Measurements from ENCODE around the gene KISS1. TPM values are rescaled to one million over a fixed set of nuclear protein-coding genes. Genes with fewer than 3 reads are reported as not detected.

The KISS1 gene
- total and polyA plus RNA-seq, 2 donors from 2014 or later = 0.50 to 25.2 TPM

DNA sequence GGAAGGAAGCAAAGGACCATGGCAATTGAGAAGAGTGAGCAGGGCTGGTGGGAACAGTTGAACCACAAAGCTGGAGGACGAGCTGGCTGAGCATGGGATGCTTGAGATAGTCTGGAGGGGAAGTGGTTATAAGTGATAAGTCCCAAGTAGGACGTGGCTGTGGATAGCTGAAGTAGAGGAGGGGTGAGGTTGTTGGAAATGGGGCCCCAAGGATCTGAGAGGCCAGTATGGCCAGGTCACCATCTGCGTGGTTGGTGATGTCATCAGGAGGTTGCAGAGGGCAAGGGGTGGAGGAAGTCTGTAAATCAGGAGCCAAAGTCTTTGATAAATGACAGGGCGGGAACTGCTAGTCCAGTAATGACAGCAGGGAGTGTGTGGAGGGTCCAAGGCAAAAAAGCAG lies 19.2 kb downstream of the KISS1 start:
- DNase-seq = no peak
- intact Hi-C loops (cut with DNase I) = no loop called here
- no peaks in the 10 kb centered on the region for H3K4me1 ChIP-seq (ENCODE audit: control insufficient read depth in 2 of 3, insufficient read depth in 2 of 3, low read depth in 1 of 3, low read length in 3 of 3)
- TF ChIP-seq CTCF (IDR thresholded peaks at IDR 0.05; ENCODE audit: borderline replicate concordance, extremely low read depth, insufficient read depth) = no peak
- no peaks in the 10 kb centered on the region for H3K36me3 ChIP-seq (ENCODE audit: control insufficient read depth in 2 of 3, insufficient read depth in 3 of 3, low read length in 3 of 3)
- no peak overlapping the region for H3K9ac ChIP-seq (ENCODE audit: low read length in 3 of 3)
- FAIRE-seq = no peak
- H3K4me3 ChIP-seq (ENCODE audit: low read length in 3 of 3) = no peak overlapping the region
- no peaks in the 10 kb centered on the region for H3K27me3 ChIP-seq (ENCODE audit: control insufficient read depth, insufficient read depth, low read length)
- no peak overlapping the region for H3K27ac ChIP-seq (ENCODE audit: low read depth in 2 of 2, low read length in 2 of 2)
- H3K9me3 ChIP-seq (ENCODE audit: control insufficient read depth in 2 of 3, insufficient read depth in 1 of 3, low read length in 3 of 3) = no peaks in the 10 kb centered on the region

DNA sequence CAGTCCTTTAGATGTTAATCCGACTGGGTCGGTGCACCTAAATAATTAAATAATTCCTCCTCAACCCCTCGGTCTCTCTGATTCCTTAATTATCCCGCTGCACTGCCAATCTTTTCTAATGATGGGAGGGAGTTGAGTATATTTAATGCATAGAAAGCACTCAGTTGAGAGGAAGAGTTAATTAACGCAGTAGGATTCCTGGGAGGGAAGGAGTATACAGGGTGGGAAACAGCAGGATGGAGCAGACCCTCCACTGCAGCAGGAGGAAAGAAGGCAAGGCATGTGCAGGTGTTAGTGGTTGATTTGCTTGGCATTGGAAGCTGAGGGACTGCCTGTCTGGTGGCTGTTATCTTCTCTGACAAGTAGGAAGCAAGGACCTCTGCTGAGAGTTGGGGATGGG lies 20.2 kb downstream of the KISS1 start:
- Histone ChIP-seq H3K9me3 (ENCODE audit: control insufficient read depth in 2 of 3, insufficient read depth in 1 of 3, low read length in 3 of 3) (no peaks in the 10 kb centered on the region), H3K27me3 (ENCODE audit: control insufficient read depth, insufficient read depth, low read length) (no peaks in the 10 kb centered on the region), H3K27ac (ENCODE audit: low read depth in 2 of 2, low read length in 2 of 2) (no peak overlapping the region), H3K4me1 (ENCODE audit: control insufficient read depth in 2 of 3, insufficient read depth in 2 of 3, low read depth in 1 of 3, low read length in 3 of 3) (no peaks in the 10 kb centered on the region), H3K4me3 (ENCODE audit: low read length in 3 of 3) (no peak overlapping the region), H3K36me3 (ENCODE audit: control insufficient read depth in 2 of 3, insufficient read depth in 3 of 3, low read length in 3 of 3) (no peaks in the 10 kb centered on the region), H3K9ac (ENCODE audit: low read length in 3 of 3) (no peak overlapping the region)
- DNase-seq (no peak), FAIRE-seq (no peak)
- intact Hi-C loops (cut with DNase I) = no loop called here
- no peak for TF ChIP-seq CTCF (IDR thresholded peaks at IDR 0.05; ENCODE audit: borderline replicate concordance, extremely low read depth, insufficient read depth)

- no peak for TF ChIP-seq CTCF (IDR thresholded peaks at IDR 0.05; ENCODE audit: borderline replicate concordance, extremely low read depth, insufficient read depth)
- intact Hi-C loops (cut with DNase I) = no loop called here
- Histone ChIP-seq H3K27ac (ENCODE audit: low read depth in 2 of 2, low read length in 2 of 2) (no peak overlapping the region), H3K4me1 (ENCODE audit: control insufficient read depth in 2 of 3, insufficient read depth in 2 of 3, low read depth in 1 of 3, low read length in 3 of 3) (no peaks in the 10 kb centered on the region), H3K4me3 (ENCODE audit: low read length in 3 of 3) (no peak overlapping the region), H3K27me3 (ENCODE audit: control insufficient read depth, insufficient read depth, low read length) (no peaks in the 10 kb centered on the region), H3K9ac (ENCODE audit: low read length in 3 of 3) (no peak overlapping the region), H3K9me3 (ENCODE audit: control insufficient read depth in 2 of 3, insufficient read depth in 1 of 3, low read length in 3 of 3) (peaks cover 0 to 3% (median 0%) of the 10 kb centered on the region in 3 donors), H3K36me3 (ENCODE audit: control insufficient read depth in 2 of 3, insufficient read depth in 3 of 3, low read length in 3 of 3) (no peaks in the 10 kb centered on the region)
- DNase-seq (no peak), FAIRE-seq (no peak)
Observed at GRCh38 chr1:204174958-204175357, 21.3 kb downstream of the KISS1 start.

- FAIRE-seq (no peak), DNase-seq (peak in 1 of 5 donors; percentile 38)
- H3K36me3 ChIP-seq (ENCODE audit: control insufficient read depth in 2 of 3, insufficient read depth in 3 of 3, low read length in 3 of 3) = no peaks in the 10 kb centered on the region
- no peaks in the 10 kb centered on the region for H3K4me1 ChIP-seq (ENCODE audit: control insufficient read depth in 2 of 3, insufficient read depth in 2 of 3, low read depth in 1 of 3, low read length in 3 of 3)
- no peak overlapping the region for H3K4me3 ChIP-seq (ENCODE audit: low read length in 3 of 3)
- TF ChIP-seq CTCF (IDR thresholded peaks at IDR 0.05; ENCODE audit: borderline replicate concordance, extremely low read depth, insufficient read depth) = no peak
- intact Hi-C loops (cut with DNase I) = no loop called here
- peaks cover 0 to 10% (median 0%) of the 10 kb centered on the region in 3 donors for H3K9me3 ChIP-seq (ENCODE audit: control insufficient read depth in 2 of 3, insufficient read depth in 1 of 3, low read length in 3 of 3)
- H3K27ac ChIP-seq (ENCODE audit: low read depth in 2 of 2, low read length in 2 of 2) = no peak overlapping the region
- no peaks in the 10 kb centered on the region for H3K27me3 ChIP-seq (ENCODE audit: control insufficient read depth, insufficient read depth, low read length)
- no peak overlapping the region for H3K9ac ChIP-seq (ENCODE audit: low read length in 3 of 3)
Observed at GRCh38 chr1:204172404-204173029, 23.8 kb downstream of the KISS1 start.
